HepG2 (cell line): ENCODE results near the gene CUL4A. TPM values are rescaled to one million over a fixed set of nuclear protein-coding genes. Genes with fewer than 3 reads are reported as not detected.
A peak's percentile ranks its signal among the peaks of the same experiment; 100 is the strongest.

Experiments used
- CBFB ChIP-seq: sonication (generic); formaldehyde crosslinking; IDR thresholded peaks from 2 replicates; pipeline ENCODE4 v1.4.0; 2020; ENCODE audit warnings: missing genetic modification reagents
- ELF3 ChIP-seq: IDR thresholded peaks from 2 replicates; pipeline ENCODE4 v1.6.1; 2016; ENCODE audit warnings: missing genetic modification reagents, missing compliant biosample characterization
- FOXK2 ChIP-seq: fragments of 450-650 bp; IDR thresholded peaks from 2 replicates; pipeline ENCODE4 v1.6.1; 2016
- HCFC1 ChIP-seq: fragments of 150-350 bp; IDR thresholded peaks from 2 replicates; pipeline ENCODE4 v1.6.1; 2014; ENCODE audit warnings: low read depth, low read length
- HIVEP1 ChIP-seq: sonication (generic); formaldehyde crosslinking; IDR thresholded peaks from 2 replicates; pipeline ENCODE4 v1.4.0; 2020; ENCODE audit warnings: mild to moderate bottlenecking, missing genetic modification reagents
- IKZF4 ChIP-seq: sonication (generic); formaldehyde crosslinking; IDR thresholded peaks from 2 replicates; pipeline ENCODE4 v1.5.1; 2020; ENCODE audit warnings: borderline replicate concordance, mild to moderate bottlenecking, low read depth, missing genetic modification reagents; ENCODE audit errors: not compliant biosample characterization
- ISX ChIP-seq: sonication (generic); formaldehyde crosslinking; conservative IDR thresholded peaks from 2 replicates; pipeline ENCODE4 v1.5.0; 2020; ENCODE audit warnings: missing genetic modification reagents
- KAT7 ChIP-seq: IDR thresholded peaks from 2 replicates; pipeline ENCODE4 v1.6.1; 2018; ENCODE audit warnings: borderline replicate concordance, missing compliant biosample characterization
- NCOA2 ChIP-seq: sonication (generic); formaldehyde crosslinking; IDR thresholded peaks from 2 replicates; pipeline ENCODE4 v1.8.0; 2022; ENCODE audit warnings: inconsistent platforms
- NFIB ChIP-seq: sonication (generic); formaldehyde crosslinking; IDR thresholded peaks from 2 replicates; pipeline ENCODE4 v1.9.0; 2021; ENCODE audit warnings: missing genetic modification reagents, mild to moderate bottlenecking, borderline replicate concordance
- NRL ChIP-seq: sonication (generic); formaldehyde crosslinking; IDR thresholded peaks from 2 replicates; pipeline ENCODE4 v1.5.0; 2020; ENCODE audit warnings: missing genetic modification reagents, mild to moderate bottlenecking, moderate library complexity, borderline replicate concordance
- SNAPC2 ChIP-seq: sonication (generic); formaldehyde crosslinking; IDR thresholded peaks from 2 replicates; pipeline ENCODE4 v1.8.1; 2022; ENCODE audit warnings: mild to moderate bottlenecking, missing genetic modification reagents
- ZFAT ChIP-seq: sonication (generic); formaldehyde crosslinking; conservative IDR thresholded peaks from 2 replicates; pipeline ENCODE4 v1.8.1; 2023; ENCODE audit warnings: missing genetic modification reagents, inconsistent platforms
- ZNF367 ChIP-seq: sonication (generic); formaldehyde crosslinking; IDR thresholded peaks from 2 replicates; pipeline ENCODE4 v1.4.0; 2020; ENCODE audit warnings: missing genetic modification reagents, borderline replicate concordance
- ZNF747 ChIP-seq: sonication (generic); formaldehyde crosslinking; IDR thresholded peaks from 2 replicates; pipeline ENCODE4 v1.8.1; 2023; ENCODE audit warnings: missing genetic modification reagents, mild to moderate bottlenecking, borderline replicate concordance
- polyA plus RNA-seq, 8 experiments: library from polyadenylated mRNA; depleted of rRNA in 3 of 8; stranded (reverse) in 7 of 8; unstranded in 1 of 8; fragments of >200 nt; fragmentation: Illumina TruSeq in 4 of 8; extraction: Trizol in 4 of 8; gene quantifications; 2 replicates each; pipeline versions ENCODE4 v1.2.1 to v1.2.3, GENCODE V29; 2011 to 2016; ENCODE audit warnings: low read depth in 4 of 8, missing spikeins in 1 of 8, mixed read lengths in 1 of 8; ENCODE audit not compliant: insufficient read depth in 1 of 8
- total RNA-seq, 5 experiments: library from RNA; depleted of rRNA; stranded (reverse); fragments of >200 nt; fragmentation: Illumina TruSeq; extraction: Trizol; gene quantifications; 2 replicates each; pipeline ENCODE4 v1.2.3, GENCODE V29; 2016; ENCODE audit warnings: low read depth in 1 of 5
- TF ChIP-seq, protein P1 (sequence below): sonication (generic); formaldehyde crosslinking; IDR thresholded peaks from 2 replicates; pipeline ENCODE4 v1.5.0; 2020; ENCODE audit warnings: mild to moderate bottlenecking, missing genetic modification reagents, borderline replicate concordance
- TF ChIP-seq, protein P2 (sequence below): fragments of 450-650 bp; IDR thresholded peaks from 2 replicates; pipeline ENCODE4 v1.6.1; 2016
- TF ChIP-seq, protein P3 (sequence below): sonication (generic); formaldehyde crosslinking; IDR thresholded peaks from 2 replicates; pipeline ENCODE4 v1.5.0; 2020; ENCODE audit warnings: mild to moderate bottlenecking, missing genetic modification reagents, borderline replicate concordance

CUL4A gene
- total and polyA plus RNA-seq, 2 of the 13 experiments (the other 11 are each of a cell fraction or from before 2014, with no cell fraction given), result 51.2 to 75.3 TPM

DNA sequence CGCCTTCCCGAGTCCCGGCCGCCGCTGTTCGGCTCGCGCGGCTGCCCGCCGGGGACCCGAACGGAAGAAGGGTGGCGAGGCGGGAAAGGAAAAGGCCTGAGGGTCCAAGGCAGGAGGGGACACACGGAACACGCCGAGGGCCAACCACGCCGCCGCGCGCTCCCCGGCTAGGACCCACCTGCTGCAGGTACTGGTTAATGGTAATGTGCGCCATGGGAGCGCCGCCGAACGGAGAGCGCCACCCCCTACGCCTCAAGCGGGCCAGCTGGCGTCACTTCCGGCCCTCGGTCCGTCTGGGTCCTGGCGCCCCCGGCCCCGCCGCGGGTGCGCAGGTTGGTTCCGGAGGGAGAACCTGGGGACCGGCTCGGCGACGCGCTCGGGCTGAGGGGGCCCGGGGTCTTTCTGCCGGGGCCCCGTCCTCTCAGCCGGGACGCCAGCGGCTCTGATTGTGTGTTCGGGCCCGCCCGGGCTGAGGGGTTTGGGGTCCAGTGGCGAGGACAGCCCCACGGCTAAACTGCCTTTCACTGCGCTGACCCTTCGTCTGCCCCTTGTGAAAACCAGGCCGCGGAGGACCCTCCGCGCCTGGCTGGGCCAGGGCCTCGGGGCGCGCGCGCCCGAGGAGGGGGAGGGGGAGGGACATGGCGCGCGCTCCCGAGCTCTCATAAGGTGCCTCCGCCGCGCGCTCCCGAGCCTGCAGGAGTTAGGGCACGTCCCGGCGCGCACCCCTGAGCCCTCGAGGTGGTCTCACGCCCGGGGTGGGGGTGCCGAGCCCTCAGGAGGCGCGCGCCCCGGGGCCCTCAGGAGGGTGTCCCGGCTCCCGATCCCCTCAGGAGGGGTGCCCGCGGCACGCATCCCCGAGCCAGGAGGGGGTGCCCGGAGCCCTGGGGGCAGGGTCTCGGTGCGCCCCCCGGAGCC lies 735 bp upstream of the CUL4A start, which contains the start of gene PCID2 (continued):
- TF ChIP-seq, protein P1, sequence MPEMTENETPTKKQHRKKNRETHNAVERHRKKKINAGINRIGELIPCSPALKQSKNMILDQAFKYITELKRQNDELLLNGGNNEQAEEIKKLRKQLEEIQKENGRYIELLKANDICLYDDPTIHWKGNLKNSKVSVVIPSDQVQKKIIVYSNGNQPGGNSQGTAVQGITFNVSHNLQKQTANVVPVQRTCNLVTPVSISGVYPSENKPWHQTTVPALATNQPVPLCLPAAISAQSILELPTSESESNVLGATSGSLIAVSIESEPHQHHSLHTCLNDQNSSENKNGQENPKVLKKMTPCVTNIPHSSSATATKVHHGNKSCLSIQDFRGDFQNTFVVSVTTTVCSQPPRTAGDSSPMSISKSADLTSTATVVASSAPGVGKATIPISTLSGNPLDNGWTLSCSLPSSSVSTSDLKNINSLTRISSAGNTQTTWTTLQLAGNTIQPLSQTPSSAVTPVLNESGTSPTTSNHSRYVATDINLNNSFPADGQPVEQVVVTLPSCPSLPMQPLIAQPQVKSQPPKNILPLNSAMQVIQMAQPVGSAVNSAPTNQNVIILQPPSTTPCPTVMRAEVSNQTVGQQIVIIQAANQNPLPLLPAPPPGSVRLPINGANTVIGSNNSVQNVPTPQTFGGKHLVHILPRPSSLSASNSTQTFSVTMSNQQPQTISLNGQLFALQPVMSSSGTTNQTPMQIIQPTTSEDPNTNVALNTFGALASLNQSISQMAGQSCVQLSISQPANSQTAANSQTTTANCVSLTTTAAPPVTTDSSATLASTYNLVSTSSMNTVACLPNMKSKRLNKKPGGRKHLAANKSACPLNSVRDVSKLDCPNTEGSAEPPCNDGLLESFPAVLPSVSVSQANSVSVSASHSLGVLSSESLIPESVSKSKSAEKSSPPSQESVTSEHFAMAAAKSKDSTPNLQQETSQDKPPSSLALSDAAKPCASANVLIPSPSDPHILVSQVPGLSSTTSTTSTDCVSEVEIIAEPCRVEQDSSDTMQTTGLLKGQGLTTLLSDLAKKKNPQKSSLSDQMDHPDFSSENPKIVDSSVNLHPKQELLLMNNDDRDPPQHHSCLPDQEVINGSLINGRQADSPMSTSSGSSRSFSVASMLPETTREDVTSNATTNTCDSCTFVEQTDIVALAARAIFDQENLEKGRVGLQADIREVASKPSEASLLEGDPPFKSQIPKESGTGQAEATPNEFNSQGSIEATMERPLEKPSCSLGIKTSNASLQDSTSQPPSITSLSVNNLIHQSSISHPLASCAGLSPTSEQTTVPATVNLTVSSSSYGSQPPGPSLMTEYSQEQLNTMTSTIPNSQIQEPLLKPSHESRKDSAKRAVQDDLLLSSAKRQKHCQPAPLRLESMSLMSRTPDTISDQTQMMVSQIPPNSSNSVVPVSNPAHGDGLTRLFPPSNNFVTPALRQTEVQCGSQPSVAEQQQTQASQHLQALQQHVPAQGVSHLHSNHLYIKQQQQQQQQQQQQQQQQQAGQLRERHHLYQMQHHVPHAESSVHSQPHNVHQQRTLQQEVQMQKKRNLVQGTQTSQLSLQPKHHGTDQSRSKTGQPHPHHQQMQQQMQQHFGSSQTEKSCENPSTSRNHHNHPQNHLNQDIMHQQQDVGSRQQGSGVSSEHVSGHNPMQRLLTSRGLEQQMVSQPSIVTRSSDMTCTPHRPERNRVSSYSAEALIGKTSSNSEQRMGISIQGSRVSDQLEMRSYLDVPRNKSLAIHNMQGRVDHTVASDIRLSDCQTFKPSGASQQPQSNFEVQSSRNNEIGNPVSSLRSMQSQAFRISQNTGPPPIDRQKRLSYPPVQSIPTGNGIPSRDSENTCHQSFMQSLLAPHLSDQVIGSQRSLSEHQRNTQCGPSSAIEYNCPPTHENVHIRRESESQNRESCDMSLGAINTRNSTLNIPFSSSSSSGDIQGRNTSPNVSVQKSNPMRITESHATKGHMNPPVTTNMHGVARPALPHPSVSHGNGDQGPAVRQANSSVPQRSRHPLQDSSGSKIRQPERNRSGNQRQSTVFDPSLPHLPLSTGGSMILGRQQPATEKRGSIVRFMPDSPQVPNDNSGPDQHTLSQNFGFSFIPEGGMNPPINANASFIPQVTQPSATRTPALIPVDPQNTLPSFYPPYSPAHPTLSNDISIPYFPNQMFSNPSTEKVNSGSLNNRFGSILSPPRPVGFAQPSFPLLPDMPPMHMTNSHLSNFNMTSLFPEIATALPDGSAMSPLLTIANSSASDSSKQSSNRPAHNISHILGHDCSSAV, result no peak
- TF ChIP-seq HIVEP1 (CRISPR knock-in tag) (peak; percentile 82), CBFB (CRISPR knock-in tag) (peak; percentile 93), IKZF4 (CRISPR knock-in tag) (peak; percentile 89), NRL (CRISPR knock-in tag) (peak; percentile 89), KAT7 (CRISPR knock-in tag) (peak; percentile 90), ZNF367 (CRISPR knock-in tag) (peak; percentile 89), ISX (CRISPR knock-in tag) (no peak), NCOA2 (CRISPR knock-in tag) (peak; percentile 52; the same call in 1 of the 2 replicates), NFIB (CRISPR knock-in tag) (no peak), ELF3 (CRISPR knock-in tag) (peak; percentile 55; the same call in 1 of the 2 replicates), SNAPC2 (peak; percentile 75), ZFAT (CRISPR knock-in tag) (peak; percentile 58), FOXK2 (no peak), ZNF747 (CRISPR knock-in tag) (peak; percentile 74), HCFC1 (peak; percentile 84)
- TF ChIP-seq, protein P2, sequence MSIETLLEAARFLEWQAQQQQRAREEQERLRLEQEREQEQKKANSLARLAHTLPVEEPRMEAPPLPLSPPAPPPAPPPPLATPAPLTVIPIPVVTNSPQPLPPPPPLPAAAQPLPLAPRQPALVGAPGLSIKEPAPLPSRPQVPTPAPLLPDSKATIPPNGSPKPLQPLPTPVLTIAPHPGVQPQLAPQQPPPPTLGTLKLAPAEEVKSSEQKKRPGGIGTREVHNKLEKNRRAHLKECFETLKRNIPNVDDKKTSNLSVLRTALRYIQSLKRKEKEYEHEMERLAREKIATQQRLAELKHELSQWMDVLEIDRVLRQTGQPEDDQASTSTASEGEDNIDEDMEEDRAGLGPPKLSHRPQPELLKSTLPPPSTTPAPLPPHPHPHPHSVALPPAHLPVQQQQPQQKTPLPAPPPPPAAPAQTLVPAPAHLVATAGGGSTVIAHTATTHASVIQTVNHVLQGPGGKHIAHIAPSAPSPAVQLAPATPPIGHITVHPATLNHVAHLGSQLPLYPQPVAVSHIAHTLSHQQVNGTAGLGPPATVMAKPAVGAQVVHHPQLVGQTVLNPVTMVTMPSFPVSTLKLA, result no peak
- TF ChIP-seq, protein P3, sequence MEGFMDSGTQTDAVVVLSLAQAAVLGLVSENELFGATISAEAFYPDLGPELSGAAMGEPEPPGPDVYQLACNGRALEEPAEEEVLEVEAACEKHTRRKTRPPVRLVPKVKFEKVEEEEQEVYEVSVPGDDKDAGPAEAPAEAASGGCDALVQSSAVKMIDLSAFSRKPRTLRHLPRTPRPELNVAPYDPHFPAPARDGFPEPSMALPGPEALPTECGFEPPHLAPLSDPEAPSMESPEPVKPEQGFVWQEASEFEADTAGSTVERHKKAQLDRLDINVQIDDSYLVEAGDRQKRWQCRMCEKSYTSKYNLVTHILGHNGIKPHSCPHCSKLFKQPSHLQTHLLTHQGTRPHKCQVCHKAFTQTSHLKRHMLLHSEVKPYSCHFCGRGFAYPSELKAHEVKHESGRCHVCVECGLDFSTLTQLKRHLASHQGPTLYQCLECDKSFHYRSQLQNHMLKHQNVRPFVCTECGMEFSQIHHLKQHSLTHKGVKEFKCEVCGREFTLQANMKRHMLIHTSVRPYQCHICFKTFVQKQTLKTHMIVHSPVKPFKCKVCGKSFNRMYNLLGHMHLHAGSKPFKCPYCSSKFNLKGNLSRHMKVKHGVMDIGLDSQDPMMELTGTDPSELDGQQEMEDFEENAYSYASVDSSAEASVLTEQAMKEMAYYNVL (CRISPR knock-in tag), result peak; percentile 74; the same call in 1 of the 2 replicates
